CD14-positive monocyte (primary cell): ENCODE results near the gene POLRMT. TPM values are rescaled to one million over a fixed set of nuclear protein-coding genes. Genes with fewer than 3 reads are reported as not detected.

Experiments used
- DNase-seq, 3 donors: peaks; one replicate each; pipeline ENCODE4 v3.0.0-alpha.2; 2011 to 2022
- H2AFZ ChIP-seq: 2 replicates; pipeline ENCODE4 v1.6.0; 2012; ENCODE audit warnings: mild to moderate bottlenecking, low read depth, low read length, inconsistent platforms; ENCODE audit not compliant: insufficient read depth, poor library complexity, severe bottlenecking
- H3K27ac ChIP-seq, 2 donors: 1 replicate in 1 of 2; 2 replicates in 1 of 2; pipeline ENCODE4 v1.5.1; 2012 to 2013; ENCODE audit warnings: low read length in 2 of 2, control low read depth in 1 of 2, inconsistent platforms in 1 of 2, low read depth in 1 of 2, mild to moderate bottlenecking in 1 of 2
- H3K27me3 ChIP-seq, 2 donors: one replicate each; pipeline versions ENCODE4 v1.6.0 to v1.6.1; 2011 to 2013; ENCODE audit warnings: low read length in 2 of 2; ENCODE audit not compliant: control insufficient read depth in 2 of 2, insufficient read depth in 2 of 2
- H3K36me3 ChIP-seq, 2 donors: replicated peaks in 1 of 2; 1 replicate in 1 of 2; 2 replicates in 1 of 2; pipeline versions ENCODE4 v1.5.1 to v1.6.1; 2012 to 2013; ENCODE audit warnings: low read length in 2 of 2, control low read depth in 1 of 2, inconsistent platforms in 1 of 2, mild to moderate bottlenecking in 1 of 2; ENCODE audit not compliant: insufficient read depth in 2 of 2, control insufficient read depth in 1 of 2
- H3K4me1 ChIP-seq, 2 donors: 1 replicate in 1 of 2; 2 replicates in 1 of 2; pipeline versions ENCODE4 v1.5.1 to v1.6.1; 2012 to 2013; ENCODE audit warnings: low read length in 2 of 2, control low read depth in 1 of 2, inconsistent platforms in 1 of 2, mild to moderate bottlenecking in 1 of 2, moderate library complexity in 1 of 2; ENCODE audit not compliant: insufficient read depth in 2 of 2, control insufficient read depth in 1 of 2
- H3K4me2 ChIP-seq: replicated peaks from 2 replicates; pipeline ENCODE3; 2012; ENCODE audit warnings: low read length, moderate library complexity, mild to moderate bottlenecking; ENCODE audit not compliant: poor library complexity, severe bottlenecking; ENCODE audit errors: extremely low read depth
- H3K4me3 ChIP-seq, 3 experiments: fragments of 200-600 bp in 1 of 3; sonication (generic) in 1 of 3; replicated peaks in 1 of 3; 1 replicate in 2 of 3; 2 replicates in 1 of 3; pipeline ENCODE4 v1.5.1; 2011 to 2013; ENCODE audit warnings: low read length in 3 of 3, mild to moderate bottlenecking in 3 of 3, control low read depth in 2 of 3, low read depth in 2 of 3, inconsistent platforms in 1 of 3, moderate library complexity in 1 of 3
- H3K79me2 ChIP-seq: 2 replicates; pipeline ENCODE4 v1.6.0; 2012; ENCODE audit warnings: mild to moderate bottlenecking, control low read depth, inconsistent platforms, low read length, moderate library complexity; ENCODE audit not compliant: insufficient read depth
- H3K9ac ChIP-seq: 2 replicates; pipeline ENCODE4 v1.6.0; 2017; ENCODE audit warnings: low read length, mild to moderate bottlenecking; ENCODE audit not compliant: insufficient read depth, poor library complexity, severe bottlenecking
- H3K9me3 ChIP-seq, 2 donors: replicated peaks in 1 of 2; 1 replicate in 1 of 2; 2 replicates in 1 of 2; pipeline versions ENCODE4 v1.5.1 to v1.6.1; 2012 to 2013; ENCODE audit warnings: low read length in 2 of 2, control low read depth in 1 of 2; ENCODE audit not compliant: control insufficient read depth in 1 of 2, insufficient read depth in 1 of 2
- H4K20me1 ChIP-seq: 2 replicates; pipeline ENCODE4 v1.6.0; 2012; ENCODE audit warnings: mild to moderate bottlenecking, low read length, control low read depth, moderate library complexity; ENCODE audit not compliant: insufficient read depth
- H3K27ac Mint-ChIP-seq, 7 donors: one replicate each; pipeline ENCODE4 v1.8.0; 2020; ENCODE audit warnings: mild to moderate bottlenecking in 7 of 7, mixed read lengths in 7 of 7, moderate library complexity in 6 of 7, inconsistent platforms in 2 of 7
- H3K27me3 Mint-ChIP-seq, 3 donors: one replicate each; pipeline ENCODE4 v1.8.0; 2021 to 2022; ENCODE audit warnings: low read depth in 3 of 3, mild to moderate bottlenecking in 3 of 3, mixed read lengths in 3 of 3, moderate library complexity in 3 of 3, inconsistent platforms in 1 of 3
- H3K36me3 Mint-ChIP-seq, 2 donors: one replicate each; pipeline ENCODE4 v1.8.0; 2020; ENCODE audit warnings: mixed read lengths in 2 of 2, inconsistent platforms in 1 of 2, mild to moderate bottlenecking in 1 of 2
- H3K4me1 Mint-ChIP-seq: one replicate; pipeline ENCODE4 v1.8.0; 2020; ENCODE audit warnings: mild to moderate bottlenecking, mixed read lengths
- H3K4me3 Mint-ChIP-seq, 2 donors: one replicate each; pipeline ENCODE4 v1.8.0; 2020; ENCODE audit warnings: mild to moderate bottlenecking in 2 of 2, mixed read lengths in 2 of 2, moderate library complexity in 1 of 2
- H3K9me3 Mint-ChIP-seq, 7 donors: one replicate each; pipeline ENCODE4 v1.8.0; 2020 to 2022; ENCODE audit warnings: mixed read lengths in 7 of 7, mild to moderate bottlenecking in 6 of 7, moderate library complexity in 6 of 7, inconsistent platforms in 2 of 7
- CTCF ChIP-seq: fragments of 200-600 bp; IDR thresholded peaks from one replicate; pipeline ENCODE4 v1.8.0; 2022; ENCODE audit warnings: antibody characterized with exemption, mild to moderate bottlenecking
- WGBS: methylation state at CpG from one replicate; pipeline ENCODE4 v1.1.5; 2013; ENCODE audit warnings: missing lambda C conversion rate; ENCODE audit not compliant: insufficient coverage; 5-methylcytosine and 5-hydroxymethylcytosine counted together
- intact Hi-C, 2 donors: fragments of 100-400 bp; cut with micrococcal nuclease; formaldehyde crosslinking; loops; one replicate each; pipeline versions ENCODE4 v1.15.0 to v1.15.1; 2023
- polyA plus RNA-seq, 3 donors: library from polyadenylated mRNA; depleted of rRNA in 1 of 3; unstranded in 2 of 3; stranded (reverse) in 1 of 3; fragments of 300-500 nt in 2 of 3; fragments of >200 nt in 1 of 3; fragmentation: Illumina TruSeq in 2 of 3; gene quantifications; 1 replicate in 2 of 3; 2 replicates in 1 of 3; pipeline ENCODE4 v1.2.3, GENCODE V29; 2012 to 2021

POLRMT gene
- polyA plus RNA-seq, 3 donors = 16.2 to 40.5 (median 17.6) TPM

- H3K4me1 Mint-ChIP-seq = peaks cover 30% of the 10 kb centered on the region
- H3K4me3 Mint-ChIP-seq = no peak overlapping the region
- WGBS = 93% methylated on average over 31 of the region's 33 CpGs
- Histone ChIP-seq H2AFZ (no peak overlapping the region), H3K27ac (peak overlapping the region in 1 of 2 donors; percentile 79), H3K9me3 (no peaks in the 10 kb centered on the region), H3K4me1 (peaks cover 24 to 36% of the 10 kb centered on the region in 2 donors), H3K27me3 (no peaks in the 10 kb centered on the region), H3K4me3 (no peak overlapping the region), H4K20me1 (peaks cover 90% of the 10 kb centered on the region), H3K9ac (no peak overlapping the region), H3K79me2 (peaks cover 97% of the 10 kb centered on the region), H3K4me2 (no peak overlapping the region), H3K36me3 (peaks cover 33 to 46% of the 10 kb centered on the region in 2 donors)
- intact Hi-C loops = no loop called here
- H3K27me3 Mint-ChIP-seq = no peaks in the 10 kb centered on the region
- no peak for TF ChIP-seq CTCF
- H3K27ac Mint-ChIP-seq = peak overlapping the region in 2 of 7 donors; percentile 3 to 26
- no peak for DNase-seq
- H3K9me3 Mint-ChIP-seq = no peaks in the 10 kb centered on the region
- peaks cover 17 to 50% of the 10 kb centered on the region in 2 donors for H3K36me3 Mint-ChIP-seq
Measured at GRCh38 chr19:658059-658839, 24.9 kb upstream of the POLRMT start.

- H4K20me1 ChIP-seq = peaks cover 96% of the 10 kb centered on the region
- intact Hi-C loops = no loop called here
- no peak for TF ChIP-seq CTCF
- Mint-ChIP-seq H3K27me3 (no peaks in the 10 kb centered on the region), H3K4me1 (peaks cover 30% of the 10 kb centered on the region), H3K36me3 (peaks cover 19 to 54% of the 10 kb centered on the region in 2 donors), H3K4me3 (no peak overlapping the region), H3K9me3 (no peaks in the 10 kb centered on the region), H3K27ac (peak overlapping the region in 1 of 7 donors; percentile 15)
- 94% methylated on average over 19 of the region's 19 CpGs for WGBS
- H3K9ac ChIP-seq = no peak overlapping the region
- H3K79me2 ChIP-seq = peaks cover 100% of the 10 kb centered on the region
- DNase-seq = no peak
- no peak overlapping the region for H2AFZ ChIP-seq
- peaks cover 39 to 52% of the 10 kb centered on the region in 2 donors for H3K36me3 ChIP-seq
- H3K4me3 ChIP-seq = no peak overlapping the region
- no peak overlapping the region for H3K4me2 ChIP-seq
- no peak overlapping the region for H3K27ac ChIP-seq
- H3K4me1 ChIP-seq = peaks cover 24 to 35% of the 10 kb centered on the region in 2 donors
- H3K9me3 ChIP-seq = no peaks in the 10 kb centered on the region
- no peaks in the 10 kb centered on the region for H3K27me3 ChIP-seq
Measured at GRCh38 chr19:657611-658010, 24.3 kb upstream of the POLRMT start.
